ENCODE measurements around the gene CIAO2B. TPM values are rescaled to one million over a fixed set of nuclear protein-coding genes. Genes with fewer than 3 reads are reported as not detected.
A peak's percentile ranks its signal among the peaks of the same experiment; 100 is the strongest.

The CIAO2B gene
- polyA plus RNA-seq, 3 donors, result 121 to 140 (median 132) TPM

DNA sequence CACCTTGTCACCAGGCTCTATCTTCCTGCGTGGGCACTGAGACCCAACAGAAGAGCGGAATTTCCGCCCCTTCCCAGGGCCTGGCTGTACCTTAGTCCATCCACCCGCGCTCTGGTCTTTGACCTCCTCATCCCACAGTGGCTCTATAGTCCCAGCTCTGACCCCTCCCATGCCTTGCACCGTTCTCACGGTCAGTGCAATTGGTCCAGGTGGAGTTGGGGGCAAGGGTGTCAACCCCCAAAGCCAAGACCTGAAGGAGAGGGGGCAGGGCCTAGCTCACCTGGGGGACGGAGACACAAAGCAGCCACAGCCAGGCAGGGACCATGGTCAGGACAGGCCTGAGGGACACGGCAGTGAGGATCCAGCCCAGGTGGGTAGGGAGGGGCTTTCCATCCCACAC lies 16.5 kb downstream of the CIAO2B start:
- H3K27me3 ChIP-seq (ENCODE audit: control insufficient read depth in 2 of 2, insufficient read depth in 2 of 2, low read length in 2 of 2), result peaks cover 0 to 27% of the 10 kb centered on the region in 2 donors
- no peak overlapping the region for H3K4me2 ChIP-seq (replicated peaks; ENCODE audit: extremely low read depth, low read length, poor library complexity, severe bottlenecking)
- Mint-ChIP-seq H3K27ac (peak overlapping the region in 1 of 7 donors; percentile 18), H3K9me3 (no peaks in the 10 kb centered on the region), H3K36me3 (no peaks in the 10 kb centered on the region), H3K4me3 (no peak overlapping the region), H3K27me3 (ENCODE audit: low read depth in 3 of 3) (peaks cover 20 to 36% (median 23%) of the 10 kb centered on the region in 3 donors), H3K4me1 (no peaks in the 10 kb centered on the region)
- no peaks in the 10 kb centered on the region for H3K9me3 ChIP-seq (replicated peaks in 1 of 2; ENCODE audit: control insufficient read depth in 1 of 2, insufficient read depth in 1 of 2, low read length in 2 of 2)
- H4K20me1 ChIP-seq (ENCODE audit: insufficient read depth, low read length), result no peaks in the 10 kb centered on the region
- H3K4me1 ChIP-seq (ENCODE audit: control insufficient read depth in 1 of 2, insufficient read depth in 2 of 2, low read length in 2 of 2), result no peaks in the 10 kb centered on the region
- no peak for TF ChIP-seq CTCF (IDR thresholded peaks at IDR 0.05)
- no peak overlapping the region for H3K4me3 ChIP-seq (replicated peaks in 1 of 3; ENCODE audit: low read depth in 2 of 3, low read length in 3 of 3)
- no peaks in the 10 kb centered on the region for H3K79me2 ChIP-seq (ENCODE audit: insufficient read depth, low read length)
- no peak overlapping the region for H3K9ac ChIP-seq (ENCODE audit: insufficient read depth, low read length, poor library complexity, severe bottlenecking)
- intact Hi-C loops (cut with micrococcal nuclease), result no loop called here
- no peaks in the 10 kb centered on the region for H3K36me3 ChIP-seq (replicated peaks in 1 of 2; ENCODE audit: control insufficient read depth in 1 of 2, insufficient read depth in 2 of 2, low read length in 2 of 2)
- WGBS (ENCODE audit: insufficient coverage), result 100% methylated on average over 3 of the region's 9 CpGs
- no peak overlapping the region for H2AFZ ChIP-seq (ENCODE audit: insufficient read depth, low read depth, low read length, poor library complexity, severe bottlenecking)
- H3K27ac ChIP-seq (ENCODE audit: low read depth in 1 of 2, low read length in 2 of 2), result no peak overlapping the region
- no peak for DNase-seq

DNA sequence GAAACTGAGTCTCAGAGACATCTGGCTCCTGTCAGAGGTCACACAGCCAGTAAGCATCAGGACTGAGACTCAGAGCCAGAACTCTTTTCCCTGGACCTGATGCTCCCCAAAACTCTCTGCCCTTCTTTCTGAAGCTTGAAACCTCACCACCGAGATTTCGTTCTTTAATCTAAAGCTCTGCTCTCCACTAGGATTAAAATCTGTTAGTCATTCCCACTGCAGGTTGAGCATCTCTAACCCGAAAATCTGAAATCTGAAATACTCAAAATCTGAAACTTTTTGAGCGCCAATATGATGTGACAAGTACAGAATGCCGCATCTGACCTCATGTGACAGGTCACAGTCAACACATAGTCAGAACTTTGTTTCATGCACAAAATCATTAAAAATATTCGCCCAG lies 17.7 kb downstream of the CIAO2B start:
- H3K9me3 ChIP-seq (replicated peaks in 1 of 2; ENCODE audit: control insufficient read depth in 1 of 2, insufficient read depth in 1 of 2, low read length in 2 of 2), result no peaks in the 10 kb centered on the region
- H3K9me3 Mint-ChIP-seq, result no peaks in the 10 kb centered on the region
- intact Hi-C loops (cut with micrococcal nuclease), result no loop called here
- H3K27me3 Mint-ChIP-seq (ENCODE audit: low read depth in 3 of 3), result peaks cover 13 to 26% (median 16%) of the 10 kb centered on the region in 3 donors
- no peaks in the 10 kb centered on the region for H3K4me1 Mint-ChIP-seq
- WGBS (ENCODE audit: insufficient coverage), result 83% methylated on average over 5 of the region's 6 CpGs
- no peaks in the 10 kb centered on the region for H3K36me3 Mint-ChIP-seq
- H3K79me2 ChIP-seq (ENCODE audit: insufficient read depth, low read length), result no peaks in the 10 kb centered on the region
- H3K4me2 ChIP-seq (replicated peaks; ENCODE audit: extremely low read depth, low read length, poor library complexity, severe bottlenecking), result no peak overlapping the region
- no peak for DNase-seq
- H3K27ac ChIP-seq (ENCODE audit: low read depth in 1 of 2, low read length in 2 of 2), result no peak overlapping the region
- H3K9ac ChIP-seq (ENCODE audit: insufficient read depth, low read length, poor library complexity, severe bottlenecking), result no peak overlapping the region
- TF ChIP-seq CTCF (IDR thresholded peaks at IDR 0.05), result no peak
- H3K4me3 ChIP-seq (replicated peaks in 1 of 3; ENCODE audit: low read depth in 2 of 3, low read length in 3 of 3), result no peak overlapping the region
- no peaks in the 10 kb centered on the region for H3K4me1 ChIP-seq (ENCODE audit: control insufficient read depth in 1 of 2, insufficient read depth in 2 of 2, low read length in 2 of 2)
- H3K4me3 Mint-ChIP-seq, result no peak overlapping the region
- peaks cover 0 to 19% of the 10 kb centered on the region in 2 donors for H3K27me3 ChIP-seq (ENCODE audit: control insufficient read depth in 2 of 2, insufficient read depth in 2 of 2, low read length in 2 of 2)
- H3K36me3 ChIP-seq (replicated peaks in 1 of 2; ENCODE audit: control insufficient read depth in 1 of 2, insufficient read depth in 2 of 2, low read length in 2 of 2), result no peaks in the 10 kb centered on the region
- H3K27ac Mint-ChIP-seq, result no peak overlapping the region
- H2AFZ ChIP-seq (ENCODE audit: insufficient read depth, low read depth, low read length, poor library complexity, severe bottlenecking), result no peak overlapping the region
- H4K20me1 ChIP-seq (ENCODE audit: insufficient read depth, low read length), result no peaks in the 10 kb centered on the region
